Cardiac fibroblast (primary cell): ENCODE measurements around the gene GDPD5.

Experiments used
- DNase-seq, 2 donors: peaks; one replicate each; pipeline versions ENCODE4 v3.0.0 to v3.0.0-alpha.2; 2010; ENCODE audit warnings: low read depth in 2 of 2
- H3K4me3 ChIP-seq, 2 donors: replicated peaks in 1 of 2; 1 replicate in 1 of 2; 2 replicates in 1 of 2; pipeline ENCODE4 v1.5.1; 2011; ENCODE audit warnings: low read depth in 2 of 2, low read length in 2 of 2, mild to moderate bottlenecking in 2 of 2, moderate library complexity in 1 of 2
- TF ChIP-seq, protein P1 (sequence below): IDR thresholded peaks from one replicate; pipeline ENCODE4 v1.5.1; 2011; ENCODE audit warnings: low read depth, mild to moderate bottlenecking, low read length, inconsistent platforms

Gene GDPD5

DNA sequence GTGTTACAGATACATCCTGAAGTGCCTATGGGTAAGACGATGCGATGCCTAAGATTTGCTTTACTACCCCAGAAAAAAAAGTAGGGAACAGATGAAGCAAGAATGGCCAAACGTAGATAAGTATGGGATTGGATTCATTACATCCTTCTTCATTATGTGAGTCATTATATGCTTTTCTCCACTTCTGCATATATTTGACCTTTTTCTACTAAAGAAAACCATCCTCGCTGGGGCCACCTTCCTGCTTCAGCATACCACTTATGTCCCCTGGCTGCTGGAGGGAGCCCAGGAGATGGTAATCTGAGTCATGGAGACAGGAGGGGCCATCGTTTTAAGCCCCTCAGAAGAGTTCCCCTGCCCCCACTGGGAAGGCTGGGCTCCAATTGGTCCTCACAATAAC lies 78.3 kb downstream of the GDPD5 start:
- no peak overlapping the region for H3K4me3 ChIP-seq
- TF ChIP-seq, protein P1, sequence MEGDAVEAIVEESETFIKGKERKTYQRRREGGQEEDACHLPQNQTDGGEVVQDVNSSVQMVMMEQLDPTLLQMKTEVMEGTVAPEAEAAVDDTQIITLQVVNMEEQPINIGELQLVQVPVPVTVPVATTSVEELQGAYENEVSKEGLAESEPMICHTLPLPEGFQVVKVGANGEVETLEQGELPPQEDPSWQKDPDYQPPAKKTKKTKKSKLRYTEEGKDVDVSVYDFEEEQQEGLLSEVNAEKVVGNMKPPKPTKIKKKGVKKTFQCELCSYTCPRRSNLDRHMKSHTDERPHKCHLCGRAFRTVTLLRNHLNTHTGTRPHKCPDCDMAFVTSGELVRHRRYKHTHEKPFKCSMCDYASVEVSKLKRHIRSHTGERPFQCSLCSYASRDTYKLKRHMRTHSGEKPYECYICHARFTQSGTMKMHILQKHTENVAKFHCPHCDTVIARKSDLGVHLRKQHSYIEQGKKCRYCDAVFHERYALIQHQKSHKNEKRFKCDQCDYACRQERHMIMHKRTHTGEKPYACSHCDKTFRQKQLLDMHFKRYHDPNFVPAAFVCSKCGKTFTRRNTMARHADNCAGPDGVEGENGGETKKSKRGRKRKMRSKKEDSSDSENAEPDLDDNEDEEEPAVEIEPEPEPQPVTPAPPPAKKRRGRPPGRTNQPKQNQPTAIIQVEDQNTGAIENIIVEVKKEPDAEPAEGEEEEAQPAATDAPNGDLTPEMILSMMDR, result no peak
- DNase-seq, result no peak

- peak; percentile 57 to 63 for DNase-seq
- TF ChIP-seq, protein P1, result peak; percentile 89
Observed at GRCh38 chr11:75445315-75445953, 80.3 kb downstream of the GDPD5 start.

DNA sequence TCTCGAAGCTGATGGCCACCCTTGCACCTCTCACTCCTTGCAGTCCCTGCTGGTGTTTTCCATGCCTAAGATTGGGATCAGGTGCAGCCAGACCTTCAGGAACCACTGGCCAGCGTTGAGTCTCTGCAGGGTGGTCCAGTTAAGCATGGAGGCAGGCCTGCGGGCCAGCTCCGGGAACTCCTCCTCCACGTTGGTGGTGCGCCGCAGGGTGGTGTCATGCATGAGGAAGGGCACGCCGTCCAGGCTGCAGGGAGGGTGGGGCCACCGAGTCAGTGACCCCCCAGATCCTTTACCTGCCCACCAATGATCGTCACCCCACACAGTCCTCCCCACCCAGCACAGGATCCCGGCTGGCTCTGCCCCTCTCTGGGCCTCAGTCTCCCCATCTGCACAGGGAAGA lies 82.7 kb downstream of the GDPD5 start:
- TF ChIP-seq, protein P1, result no peak
- no peak for DNase-seq
- no peak overlapping the region for H3K4me3 ChIP-seq

More at GRCh38 chr11:75445315-75445953, 80.3 kb downstream of the GDPD5 start:
- no peak overlapping the region for H3K4me3 ChIP-seq

GRCh38 chr11:75442161-75442885 lies 83.4 kb downstream of the GDPD5 start:
- DNase-seq, result no peak
- H3K4me3 ChIP-seq, result no peak overlapping the region
- TF ChIP-seq, protein P1, result no peak

GRCh38 chr11:75441804-75442132 lies 84.0 kb downstream of the GDPD5 start:
- TF ChIP-seq, protein P1, result no peak
- DNase-seq, result no peak
- no peak overlapping the region for H3K4me3 ChIP-seq

GRCh38 chr11:75440960-75441803 lies 84.6 kb downstream of the GDPD5 start:
- TF ChIP-seq, protein P1, result no peak

More at GRCh38 chr11:75440960-75441803, 84.6 kb downstream of the GDPD5 start:
- no peak overlapping the region for H3K4me3 ChIP-seq
- no peak for DNase-seq
